H9 (cell line): ENCODE results near the gene LRRFIP1. TPM values are rescaled to one million over a fixed set of nuclear protein-coding genes. Genes with fewer than 3 reads are reported as not detected.

Experiments used
- DNase-seq: peaks from one replicate; pipeline ENCODE4 v3.0.0-alpha.2; 2017
- H2AFZ ChIP-seq: one replicate; pipeline ENCODE4 v1.6.1; 2013; ENCODE audit warnings: mild to moderate bottlenecking, low read length, control low read depth, moderate library complexity
- H2AK5ac ChIP-seq: 2 replicates; pipeline ENCODE4 v1.6.1; 2013; ENCODE audit warnings: low read length, control low read depth, mixed read lengths; ENCODE audit not compliant: insufficient read length
- H2BK120ac ChIP-seq: one replicate; pipeline ENCODE4 v1.6.1; 2013; ENCODE audit warnings: low read depth, mild to moderate bottlenecking, low read length, control low read depth, inconsistent platforms; ENCODE audit not compliant: poor library complexity, severe bottlenecking
- H2BK12ac ChIP-seq: 2 replicates; pipeline ENCODE4 v1.6.1; 2013; ENCODE audit warnings: low read length, control low read depth, mixed read lengths, low read depth; ENCODE audit not compliant: insufficient read length
- H2BK15ac ChIP-seq: 2 replicates; pipeline ENCODE4 v1.6.1; 2013; ENCODE audit warnings: low read depth, low read length, control low read depth
- H2BK20ac ChIP-seq: one replicate; pipeline ENCODE4 v1.6.1; 2013; ENCODE audit warnings: low read depth, mild to moderate bottlenecking, low read length, control low read depth, inconsistent platforms; ENCODE audit not compliant: poor library complexity, severe bottlenecking
- H2BK5ac ChIP-seq: 2 replicates; pipeline ENCODE4 v1.6.1; 2013; ENCODE audit warnings: low read length, control low read depth, mixed read lengths; ENCODE audit not compliant: insufficient read length
- H3K14ac ChIP-seq: 2 replicates; pipeline ENCODE4 v1.6.1; 2013; ENCODE audit warnings: low read length, control low read depth; ENCODE audit not compliant: insufficient read depth
- H3K18ac ChIP-seq: 2 replicates; pipeline ENCODE4 v1.6.1; 2013; ENCODE audit warnings: low read depth, mild to moderate bottlenecking, mixed read lengths, low read length, control low read depth; ENCODE audit not compliant: insufficient read length
- H3K23ac ChIP-seq: 2 replicates; pipeline ENCODE4 v1.6.1; 2013; ENCODE audit warnings: low read length, control low read depth, mixed read lengths, low read depth; ENCODE audit not compliant: insufficient read length
- H3K23me2 ChIP-seq: 2 replicates; pipeline ENCODE4 v1.6.1; 2013; ENCODE audit warnings: low read depth, mild to moderate bottlenecking, mixed read lengths, low read length, control low read depth; ENCODE audit not compliant: insufficient read length, poor library complexity, severe bottlenecking
- H3K27ac ChIP-seq: 2 replicates; pipeline ENCODE4 v1.5.1; 2013; ENCODE audit warnings: low read length, control low read depth, mixed read lengths, low read depth; ENCODE audit not compliant: insufficient read length
- H3K27me3 ChIP-seq: 2 replicates; pipeline ENCODE4 v1.6.1; 2013; ENCODE audit warnings: low read length, control low read depth, inconsistent platforms; ENCODE audit not compliant: insufficient read depth
- H3K4ac ChIP-seq: 2 replicates; pipeline ENCODE4 v1.6.1; 2013; ENCODE audit warnings: low read depth, mild to moderate bottlenecking, control low read depth, inconsistent platforms, low read length, moderate library complexity
- H3K4me1 ChIP-seq: 2 replicates; pipeline ENCODE4 v1.6.1; 2013; ENCODE audit warnings: low read length, control low read depth, inconsistent platforms; ENCODE audit not compliant: insufficient read depth
- H3K4me2 ChIP-seq: 2 replicates; pipeline ENCODE4 v1.6.1; 2013; ENCODE audit warnings: low read length, control low read depth, mixed read lengths; ENCODE audit not compliant: insufficient read length, insufficient read depth
- H3K56ac ChIP-seq: 2 replicates; pipeline ENCODE4 v1.6.1; 2013; ENCODE audit warnings: low read depth, mild to moderate bottlenecking, mixed read lengths, low read length, control low read depth; ENCODE audit not compliant: insufficient read length
- H3K79me1 ChIP-seq: 2 replicates; pipeline ENCODE4 v1.6.1; 2013; ENCODE audit warnings: low read depth, mild to moderate bottlenecking, moderate library complexity, low read length, control low read depth, inconsistent platforms; ENCODE audit not compliant: insufficient read depth, poor library complexity, severe bottlenecking
- H3K79me2 ChIP-seq: 2 replicates; pipeline ENCODE4 v1.6.1; 2013; ENCODE audit warnings: low read length, control low read depth, inconsistent platforms; ENCODE audit not compliant: insufficient read depth
- H3K9ac ChIP-seq: 2 replicates; pipeline ENCODE4 v1.6.1; 2013; ENCODE audit warnings: low read length, control low read depth, mixed read lengths; ENCODE audit not compliant: insufficient read length; ENCODE audit errors: extremely low read depth
- H3K9me3 ChIP-seq: one replicate; pipeline ENCODE4 v1.6.1; 2013; ENCODE audit warnings: low read depth, low read length, inconsistent platforms; ENCODE audit not compliant: control insufficient read depth
- H3T11ph ChIP-seq: one replicate; pipeline ENCODE4 v1.6.1; 2013; ENCODE audit warnings: mild to moderate bottlenecking, low read length, control low read depth, inconsistent platforms
- H4K20me1 ChIP-seq: one replicate; pipeline ENCODE4 v1.6.1; 2013; ENCODE audit not compliant: control insufficient read depth, insufficient read length, insufficient read depth
- H4K5ac ChIP-seq: 2 replicates; pipeline ENCODE4 v1.6.1; 2013; ENCODE audit warnings: low read depth, mild to moderate bottlenecking, mixed read lengths, low read length, control low read depth; ENCODE audit not compliant: insufficient read length
- H4K8ac ChIP-seq: replicated peaks from 2 replicates; pipeline ENCODE4 v1.6.1; 2013; ENCODE audit warnings: low read length, control low read depth, mixed read lengths, low read depth; ENCODE audit not compliant: insufficient read length
- H4K91ac ChIP-seq: 2 replicates; pipeline ENCODE4 v1.6.1; 2013; ENCODE audit warnings: low read depth, mild to moderate bottlenecking, moderate library complexity, mixed read lengths, low read length, control low read depth; ENCODE audit not compliant: insufficient read length
- H3K27ac Mint-ChIP-seq, 3 experiments: 2 replicates in 2 of 3; 3 replicates in 1 of 3; pipeline ENCODE4 v1.8.0; 2020 to 2021; ENCODE audit warnings: mixed read lengths in 3 of 3, mild to moderate bottlenecking in 1 of 3, moderate library complexity in 1 of 3
- H3K27me3 Mint-ChIP-seq: 2 replicates; pipeline ENCODE4 v1.8.0; 2021; ENCODE audit warnings: low read depth, mild to moderate bottlenecking, moderate library complexity, mixed read lengths
- H3K36me3 Mint-ChIP-seq, 3 experiments: 2 replicates in 2 of 3; 3 replicates in 1 of 3; pipeline ENCODE4 v1.8.0; 2020 to 2021; ENCODE audit warnings: low read depth in 3 of 3, mixed read lengths in 3 of 3; ENCODE audit not compliant: insufficient read depth in 1 of 3
- H3K4me1 Mint-ChIP-seq, 2 experiments: 2 replicates each; pipeline ENCODE4 v1.8.0; 2020; ENCODE audit warnings: mixed read lengths in 2 of 2
- H3K4me3 Mint-ChIP-seq, 2 experiments: 2 replicates in 1 of 2; 3 replicates in 1 of 2; pipeline ENCODE4 v1.8.0; 2020 to 2021; ENCODE audit warnings: mild to moderate bottlenecking in 2 of 2, mixed read lengths in 2 of 2, moderate library complexity in 1 of 2
- H3K9me3 Mint-ChIP-seq, 2 experiments: 2 replicates in 1 of 2; 3 replicates in 1 of 2; pipeline ENCODE4 v1.8.0; 2020; ENCODE audit warnings: mild to moderate bottlenecking in 2 of 2, mixed read lengths in 2 of 2, moderate library complexity in 1 of 2
- WGBS: extraction: QIAGEN DNeasy Blood & Tissue Kit; methylation state at CpG from one replicate; pipeline ENCODE4 v1.1.7; 2013; ENCODE audit warnings: missing lambda C conversion rate, low lambda C conversion rate, mixed read lengths; ENCODE audit not compliant: insufficient read length; ENCODE audit errors: extremely low coverage; 5-methylcytosine and 5-hydroxymethylcytosine counted together
- total RNA-seq: library from RNA; stranded (reverse); gene quantifications from 2 replicates; pipeline ENCODE4 v1.2.1, GENCODE V29; 2021
- TF ChIP-seq, protein P1 (sequence below): fragments of 200-600 bp; sonication (generic); conservative IDR thresholded peaks from 3 replicates; pipeline ENCODE4 v1.8.0; 2021; ENCODE audit warnings: antibody characterized with exemption, mild to moderate bottlenecking

Gene LRRFIP1
- total RNA-seq, 1 experiment from 2014 or later = 38.5 TPM

DNA sequence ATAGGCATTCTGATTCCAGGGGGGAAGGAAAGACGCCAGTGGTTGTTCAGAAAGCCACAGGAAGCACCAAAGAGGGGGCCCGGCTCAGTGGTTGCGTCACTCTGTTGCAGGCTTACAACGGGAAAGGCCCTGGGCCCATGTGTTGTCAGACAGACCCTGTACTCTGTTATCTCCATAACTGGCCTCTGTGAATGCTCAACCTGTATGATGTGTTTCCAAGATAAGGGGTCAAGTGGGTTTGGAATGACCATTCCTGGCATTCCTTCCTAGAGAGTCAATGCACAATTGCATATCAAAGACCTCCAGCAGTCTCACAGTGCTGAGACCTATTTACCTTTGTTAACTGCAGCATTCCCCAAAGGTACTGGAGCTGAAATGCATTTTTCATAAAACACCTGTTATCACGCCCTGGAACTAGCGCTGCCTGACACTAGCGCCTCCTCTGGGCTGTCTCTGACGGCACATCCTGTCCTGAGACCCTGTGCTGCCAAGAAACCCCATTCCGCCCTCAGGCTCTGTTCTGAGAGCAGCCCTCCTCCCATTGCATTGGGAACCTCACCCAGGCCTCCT lies 13.2 kb upstream of the LRRFIP1 start:
- H3K18ac ChIP-seq = peak overlapping the region; percentile 37
- peaks cover 26% of the 10 kb centered on the region for H3K4me1 ChIP-seq
- Mint-ChIP-seq H3K4me3 (peak overlapping the region in 1 of 2 experiments; percentile 11; a peak in 3 of 5 replicates), H3K9me3 (peaks cover 0 to 5% of the 10 kb centered on the region in 2 experiments; a peak in 3 of 5 replicates), H3K27me3 (no peaks in the 10 kb centered on the region; the same call in 1 of the 2 replicates), H3K27ac (peak overlapping the region; percentile 81 to 97 (median 95)), H3K36me3 (no peaks in the 10 kb centered on the region; a peak in 1 of 7 replicates), H3K4me1 (peaks cover 51 to 63% of the 10 kb centered on the region in 2 experiments)
- H2BK15ac ChIP-seq = no peak overlapping the region
- no peak overlapping the region for H3K56ac ChIP-seq
- H3K9ac ChIP-seq = no peak overlapping the region
- TF ChIP-seq, protein P1, sequence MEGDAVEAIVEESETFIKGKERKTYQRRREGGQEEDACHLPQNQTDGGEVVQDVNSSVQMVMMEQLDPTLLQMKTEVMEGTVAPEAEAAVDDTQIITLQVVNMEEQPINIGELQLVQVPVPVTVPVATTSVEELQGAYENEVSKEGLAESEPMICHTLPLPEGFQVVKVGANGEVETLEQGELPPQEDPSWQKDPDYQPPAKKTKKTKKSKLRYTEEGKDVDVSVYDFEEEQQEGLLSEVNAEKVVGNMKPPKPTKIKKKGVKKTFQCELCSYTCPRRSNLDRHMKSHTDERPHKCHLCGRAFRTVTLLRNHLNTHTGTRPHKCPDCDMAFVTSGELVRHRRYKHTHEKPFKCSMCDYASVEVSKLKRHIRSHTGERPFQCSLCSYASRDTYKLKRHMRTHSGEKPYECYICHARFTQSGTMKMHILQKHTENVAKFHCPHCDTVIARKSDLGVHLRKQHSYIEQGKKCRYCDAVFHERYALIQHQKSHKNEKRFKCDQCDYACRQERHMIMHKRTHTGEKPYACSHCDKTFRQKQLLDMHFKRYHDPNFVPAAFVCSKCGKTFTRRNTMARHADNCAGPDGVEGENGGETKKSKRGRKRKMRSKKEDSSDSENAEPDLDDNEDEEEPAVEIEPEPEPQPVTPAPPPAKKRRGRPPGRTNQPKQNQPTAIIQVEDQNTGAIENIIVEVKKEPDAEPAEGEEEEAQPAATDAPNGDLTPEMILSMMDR = peak; percentile 65
- peak; percentile 88 for DNase-seq
- H4K20me1 ChIP-seq = no peaks in the 10 kb centered on the region
- H3K27me3 ChIP-seq = no peaks in the 10 kb centered on the region
- peak overlapping the region; percentile 85 for H3K27ac ChIP-seq
- no peak overlapping the region for H2AFZ ChIP-seq
- H3K79me2 ChIP-seq = no peaks in the 10 kb centered on the region
- no peak overlapping the region for H3K4me2 ChIP-seq
- no peak overlapping the region for H3K23ac ChIP-seq
- H4K5ac ChIP-seq = no peak overlapping the region
- H3K23me2 ChIP-seq = no peaks in the 10 kb centered on the region
- H3K9me3 ChIP-seq = no peaks in the 10 kb centered on the region
- H3K79me1 ChIP-seq = no peaks in the 10 kb centered on the region
- H2BK120ac ChIP-seq = no peak overlapping the region
- no peak overlapping the region for H3K4ac ChIP-seq
- H4K91ac ChIP-seq = no peak overlapping the region
- no peak overlapping the region for H4K8ac ChIP-seq
- H2BK20ac ChIP-seq = no peak overlapping the region
- H2BK5ac ChIP-seq = peak overlapping the region; percentile 20
- H3T11ph ChIP-seq = no peak overlapping the region
- H2AK5ac ChIP-seq = peak overlapping the region; percentile 80
- no peak overlapping the region for H2BK12ac ChIP-seq
- H3K14ac ChIP-seq = 0 out of 2 replicates have a peak overlapping the region, but pooled peaks have one; percentile 62
- WGBS = no CpG with 5 or more reads among the region's 9 CpGs
